BJ (cell line): ENCODE measurements around the gene SH2D6. TPM values are rescaled to one million over a fixed set of nuclear protein-coding genes. Genes with fewer than 3 reads are reported as not detected.
"Not testable (repeated sequence)": the region's sequence is repeated elsewhere in the genome, so short reads cannot be mapped to it uniquely, and the experiment has no call there.

ENCODE experiments used
- CTCF ChIA-PET: fragments of 350-600 bp; formaldehyde crosslinking; extraction: SDS; loops from one replicate; lab custom pipeline; 2021; ENCODE audit warnings: antibody characterized with exemption, inconsistent platforms; lab: Yijun Ruan, JAX
- POLR2A ChIA-PET: fragments of 300-600 bp; sonication (Branson Sonifier 250); formaldehyde crosslinking; extraction: SDS; loops from one replicate; lab custom pipeline; 2021; ENCODE audit warnings: antibody characterized with exemption; lab: Charles Lee
- DNase-seq: peaks from one replicate; pipeline ENCODE4 v3.0.0-alpha.2; 2011; ENCODE audit warnings: low read depth
- H3K27me3 ChIP-seq: 2 replicates; pipeline ENCODE4 v1.6.0; 2011; ENCODE audit warnings: low read length; ENCODE audit not compliant: control insufficient read depth, insufficient read depth
- H3K36me3 ChIP-seq: 2 replicates; pipeline ENCODE4 v1.5.1; 2011; ENCODE audit warnings: low read length; ENCODE audit not compliant: control insufficient read depth, insufficient read depth
- H3K4me3 ChIP-seq: 2 replicates; pipeline ENCODE4 v1.5.1; 2011; ENCODE audit warnings: low read depth, mild to moderate bottlenecking, control low read depth, low read length
- CTCF ChIP-seq: IDR thresholded peaks from 2 replicates; pipeline ENCODE4 v1.5.1; 2011; ENCODE audit warnings: low read depth, mild to moderate bottlenecking, control low read depth, inconsistent platforms, low read length, moderate library complexity; ENCODE audit not compliant: insufficient read depth
- polyA plus RNA-seq: library from polyadenylated mRNA; depleted of rRNA; stranded (reverse); fragments of >200 nt; gene quantifications from 2 replicates; pipeline ENCODE4 v1.2.3, GENCODE V29; 2011

SH2D6 gene
- polyA plus RNA-seq, 1 experiment = 0.18 TPM

- CTCF ChIA-PET = no interaction called here
Measured at GRCh38 chr2:85410584-85411404, 7.7 kb upstream of the SH2D6 start.

GRCh38 chr2:85411405-85411748, 7.1 kb upstream of the SH2D6 start:
- no peaks in the 10 kb centered on the region for H3K27me3 ChIP-seq
- DNase-seq = no peak
- ChIA-PET POLR2A (no interaction called here), CTCF (no interaction called here)
- H3K4me3 ChIP-seq = no peak overlapping the region
- no peak for TF ChIP-seq CTCF
- H3K36me3 ChIP-seq = no peaks in the 10 kb centered on the region

More at GRCh38 chr2:85410584-85411404, 7.7 kb upstream of the SH2D6 start:
- Histone ChIP-seq H3K36me3 (no peaks in the 10 kb centered on the region), H3K27me3 (no peaks in the 10 kb centered on the region), H3K4me3 (no peak overlapping the region)
- no peak for DNase-seq
- POLR2A ChIA-PET = interaction anchor here (0.7 kb wide), 1 partner anchor 504 kb away, joined by 4 read pairs; no protein-coding TSS in a partner anchor
- no peak for TF ChIP-seq CTCF

GRCh38 chr2:85413592-85414420, 4.7 kb upstream of the SH2D6 start:
- Histone ChIP-seq H3K4me3 (peak overlapping the region; percentile 55), H3K36me3 (no peaks in the 10 kb centered on the region), H3K27me3 (no peaks in the 10 kb centered on the region)
- ChIA-PET CTCF (interaction anchor here (0.7 to 3.1 kb wide), 7 partner anchors 29 to 282 kb away, joined by 3 to 21 read pairs (median 4); partner anchors contain the start of gene MAT2A), POLR2A (interaction anchor here (0.6 to 1.1 kb wide), 2 partner anchors 120 to 126 kb away, joined by 4 to 5 read pairs; partner anchors contain the start of gene MAT2A)
- no peak for DNase-seq
- no peak for TF ChIP-seq CTCF

- H3K36me3 ChIP-seq, H3K27me3 ChIP-seq, DNase-seq, H3K4me3 ChIP-seq: not testable (repeated sequence)
- POLR2A ChIA-PET = interaction anchor here (0.7 to 1.1 kb wide), 2 partner anchors 41 to 125 kb away, joined by 3 to 5 read pairs; partner anchors contain the start of gene MAT2A
- CTCF ChIA-PET = interaction anchor here (0.7 to 3.1 kb wide), 5 partner anchors 45 to 282 kb away, joined by 3 to 21 read pairs (median 3); no protein-coding TSS in a partner anchor
Measured at GRCh38 chr2:85414421-85414759, 4.1 kb upstream of the SH2D6 start.

GRCh38 chr2:85414761-85415553, 3.6 kb upstream of the SH2D6 start:
- ChIA-PET CTCF (interaction anchor here (1.6 to 3.1 kb wide), 2 partner anchors 24 to 136 kb away, joined by 3 to 21 read pairs; no protein-coding TSS in a partner anchor), POLR2A (interaction anchor here (0.7 to 1.1 kb wide), 2 partner anchors 41 to 125 kb away, joined by 3 to 5 read pairs; partner anchors contain the start of gene MAT2A)
- H3K36me3 ChIP-seq = no peaks in the 10 kb centered on the region
- no peak overlapping the region for H3K4me3 ChIP-seq
- H3K27me3 ChIP-seq = no peaks in the 10 kb centered on the region
- no peak for DNase-seq
- TF ChIP-seq CTCF = no peak
